H9 (cell line): Measurements from ENCODE around the gene GALNT15. TPM values are rescaled to one million over a fixed set of nuclear protein-coding genes. Genes with fewer than 3 reads are reported as not detected.

Experiments
- DNase-seq: peaks from one replicate; pipeline ENCODE4 v3.0.0-alpha.2; 2017
- H2AFZ ChIP-seq: one replicate; pipeline ENCODE4 v1.6.1; 2013; ENCODE audit warnings: mild to moderate bottlenecking, low read length, control low read depth, moderate library complexity
- H2AK5ac ChIP-seq: 2 replicates; pipeline ENCODE4 v1.6.1; 2013; ENCODE audit warnings: low read length, control low read depth, mixed read lengths; ENCODE audit not compliant: insufficient read length
- H2BK120ac ChIP-seq: one replicate; pipeline ENCODE4 v1.6.1; 2013; ENCODE audit warnings: low read depth, mild to moderate bottlenecking, low read length, control low read depth, inconsistent platforms; ENCODE audit not compliant: poor library complexity, severe bottlenecking
- H2BK12ac ChIP-seq: 2 replicates; pipeline ENCODE4 v1.6.1; 2013; ENCODE audit warnings: low read length, control low read depth, mixed read lengths, low read depth; ENCODE audit not compliant: insufficient read length
- H2BK15ac ChIP-seq: 2 replicates; pipeline ENCODE4 v1.6.1; 2013; ENCODE audit warnings: low read depth, low read length, control low read depth
- H2BK20ac ChIP-seq: one replicate; pipeline ENCODE4 v1.6.1; 2013; ENCODE audit warnings: low read depth, mild to moderate bottlenecking, low read length, control low read depth, inconsistent platforms; ENCODE audit not compliant: poor library complexity, severe bottlenecking
- H2BK5ac ChIP-seq: 2 replicates; pipeline ENCODE4 v1.6.1; 2013; ENCODE audit warnings: low read length, control low read depth, mixed read lengths; ENCODE audit not compliant: insufficient read length
- H3K14ac ChIP-seq: 2 replicates; pipeline ENCODE4 v1.6.1; 2013; ENCODE audit warnings: low read length, control low read depth; ENCODE audit not compliant: insufficient read depth
- H3K18ac ChIP-seq: 2 replicates; pipeline ENCODE4 v1.6.1; 2013; ENCODE audit warnings: low read depth, mild to moderate bottlenecking, mixed read lengths, low read length, control low read depth; ENCODE audit not compliant: insufficient read length
- H3K23ac ChIP-seq: 2 replicates; pipeline ENCODE4 v1.6.1; 2013; ENCODE audit warnings: low read length, control low read depth, mixed read lengths, low read depth; ENCODE audit not compliant: insufficient read length
- H3K23me2 ChIP-seq: 2 replicates; pipeline ENCODE4 v1.6.1; 2013; ENCODE audit warnings: low read depth, mild to moderate bottlenecking, mixed read lengths, low read length, control low read depth; ENCODE audit not compliant: insufficient read length, poor library complexity, severe bottlenecking
- H3K27ac ChIP-seq: 2 replicates; pipeline ENCODE4 v1.5.1; 2013; ENCODE audit warnings: low read length, control low read depth, mixed read lengths, low read depth; ENCODE audit not compliant: insufficient read length
- H3K27me3 ChIP-seq: 2 replicates; pipeline ENCODE4 v1.6.1; 2013; ENCODE audit warnings: low read length, control low read depth, inconsistent platforms; ENCODE audit not compliant: insufficient read depth
- H3K4ac ChIP-seq: 2 replicates; pipeline ENCODE4 v1.6.1; 2013; ENCODE audit warnings: low read depth, mild to moderate bottlenecking, control low read depth, inconsistent platforms, low read length, moderate library complexity
- H3K4me1 ChIP-seq: 2 replicates; pipeline ENCODE4 v1.6.1; 2013; ENCODE audit warnings: low read length, control low read depth, inconsistent platforms; ENCODE audit not compliant: insufficient read depth
- H3K4me2 ChIP-seq: 2 replicates; pipeline ENCODE4 v1.6.1; 2013; ENCODE audit warnings: low read length, control low read depth, mixed read lengths; ENCODE audit not compliant: insufficient read length, insufficient read depth
- H3K56ac ChIP-seq: 2 replicates; pipeline ENCODE4 v1.6.1; 2013; ENCODE audit warnings: low read depth, mild to moderate bottlenecking, mixed read lengths, low read length, control low read depth; ENCODE audit not compliant: insufficient read length
- H3K79me1 ChIP-seq: 2 replicates; pipeline ENCODE4 v1.6.1; 2013; ENCODE audit warnings: low read depth, mild to moderate bottlenecking, moderate library complexity, low read length, control low read depth, inconsistent platforms; ENCODE audit not compliant: insufficient read depth, poor library complexity, severe bottlenecking
- H3K79me2 ChIP-seq: 2 replicates; pipeline ENCODE4 v1.6.1; 2013; ENCODE audit warnings: low read length, control low read depth, inconsistent platforms; ENCODE audit not compliant: insufficient read depth
- H3K9ac ChIP-seq: 2 replicates; pipeline ENCODE4 v1.6.1; 2013; ENCODE audit warnings: low read length, control low read depth, mixed read lengths; ENCODE audit not compliant: insufficient read length; ENCODE audit errors: extremely low read depth
- H3K9me3 ChIP-seq: one replicate; pipeline ENCODE4 v1.6.1; 2013; ENCODE audit warnings: low read depth, low read length, inconsistent platforms; ENCODE audit not compliant: control insufficient read depth
- H3T11ph ChIP-seq: one replicate; pipeline ENCODE4 v1.6.1; 2013; ENCODE audit warnings: mild to moderate bottlenecking, low read length, control low read depth, inconsistent platforms
- H4K20me1 ChIP-seq: one replicate; pipeline ENCODE4 v1.6.1; 2013; ENCODE audit not compliant: control insufficient read depth, insufficient read length, insufficient read depth
- H4K5ac ChIP-seq: 2 replicates; pipeline ENCODE4 v1.6.1; 2013; ENCODE audit warnings: low read depth, mild to moderate bottlenecking, mixed read lengths, low read length, control low read depth; ENCODE audit not compliant: insufficient read length
- H4K8ac ChIP-seq: replicated peaks from 2 replicates; pipeline ENCODE4 v1.6.1; 2013; ENCODE audit warnings: low read length, control low read depth, mixed read lengths, low read depth; ENCODE audit not compliant: insufficient read length
- H4K91ac ChIP-seq: 2 replicates; pipeline ENCODE4 v1.6.1; 2013; ENCODE audit warnings: low read depth, mild to moderate bottlenecking, moderate library complexity, mixed read lengths, low read length, control low read depth; ENCODE audit not compliant: insufficient read length
- H3K27ac Mint-ChIP-seq, 3 experiments: 2 replicates in 2 of 3; 3 replicates in 1 of 3; pipeline ENCODE4 v1.8.0; 2020 to 2021; ENCODE audit warnings: mixed read lengths in 3 of 3, mild to moderate bottlenecking in 1 of 3, moderate library complexity in 1 of 3
- H3K27me3 Mint-ChIP-seq: 2 replicates; pipeline ENCODE4 v1.8.0; 2021; ENCODE audit warnings: low read depth, mild to moderate bottlenecking, moderate library complexity, mixed read lengths
- H3K36me3 Mint-ChIP-seq, 3 experiments: 2 replicates in 2 of 3; 3 replicates in 1 of 3; pipeline ENCODE4 v1.8.0; 2020 to 2021; ENCODE audit warnings: low read depth in 3 of 3, mixed read lengths in 3 of 3; ENCODE audit not compliant: insufficient read depth in 1 of 3
- H3K4me1 Mint-ChIP-seq, 2 experiments: 2 replicates each; pipeline ENCODE4 v1.8.0; 2020; ENCODE audit warnings: mixed read lengths in 2 of 2
- H3K4me3 Mint-ChIP-seq, 2 experiments: 2 replicates in 1 of 2; 3 replicates in 1 of 2; pipeline ENCODE4 v1.8.0; 2020 to 2021; ENCODE audit warnings: mild to moderate bottlenecking in 2 of 2, mixed read lengths in 2 of 2, moderate library complexity in 1 of 2
- H3K9me3 Mint-ChIP-seq, 2 experiments: 2 replicates in 1 of 2; 3 replicates in 1 of 2; pipeline ENCODE4 v1.8.0; 2020; ENCODE audit warnings: mild to moderate bottlenecking in 2 of 2, mixed read lengths in 2 of 2, moderate library complexity in 1 of 2
- CTCF ChIP-seq: fragments of 200-600 bp; sonication (generic); conservative IDR thresholded peaks from 3 replicates; pipeline ENCODE4 v1.8.0; 2021; ENCODE audit warnings: antibody characterized with exemption, mild to moderate bottlenecking
- WGBS: extraction: QIAGEN DNeasy Blood & Tissue Kit; methylation state at CpG from one replicate; pipeline ENCODE4 v1.1.7; 2013; ENCODE audit warnings: missing lambda C conversion rate, low lambda C conversion rate, mixed read lengths; ENCODE audit not compliant: insufficient read length; ENCODE audit errors: extremely low coverage; 5-methylcytosine and 5-hydroxymethylcytosine counted together
- total RNA-seq: library from RNA; stranded (reverse); gene quantifications from 2 replicates; pipeline ENCODE4 v1.2.1, GENCODE V29; 2021

The GALNT15 gene
- total RNA-seq, 1 experiment from 2014 or later: 0.04 TPM

- no peak overlapping the region for H4K5ac ChIP-seq
- H3K36me3 Mint-ChIP-seq: no peaks in the 10 kb centered on the region
- WGBS: no CpG with 5 or more reads among the region's 5 CpGs
These were observed 67.7 kb downstream of the GALNT15 start for GRCh38 chr3:16242177-16242576.

More at GRCh38 chr3:16242177-16242576, 67.7 kb downstream of the GALNT15 start:
- no peak overlapping the region for H3K23ac ChIP-seq
- DNase-seq: no peak
- H2BK20ac ChIP-seq: no peak overlapping the region
- 0 out of 2 replicates have a peak, but pooled peaks cover 2% of the 10 kb centered on the region for H3K79me2 ChIP-seq
- H3K4me3 Mint-ChIP-seq: no peak overlapping the region
- H3K27ac ChIP-seq: no peak overlapping the region
- no peaks in the 10 kb centered on the region for H3K23me2 ChIP-seq
- H3K79me1 ChIP-seq: no peaks in the 10 kb centered on the region
- no peak overlapping the region for H3K4me2 ChIP-seq
- no peak for TF ChIP-seq CTCF
- H4K20me1 ChIP-seq: no peaks in the 10 kb centered on the region
- H4K91ac ChIP-seq: no peak overlapping the region
- H3K56ac ChIP-seq: no peak overlapping the region
- H3K4me1 Mint-ChIP-seq: no peaks in the 10 kb centered on the region
- H3K27me3 ChIP-seq: no peaks in the 10 kb centered on the region
- H3K27ac Mint-ChIP-seq: no peak overlapping the region
- no peak overlapping the region for H3K9ac ChIP-seq
- H3K4me1 ChIP-seq: no peaks in the 10 kb centered on the region
- no peak overlapping the region for H3K14ac ChIP-seq
- no peak overlapping the region for H3T11ph ChIP-seq
- no peak overlapping the region for H2BK15ac ChIP-seq
- no peak overlapping the region for H2AK5ac ChIP-seq
- H3K18ac ChIP-seq: no peak overlapping the region
- no peak overlapping the region for H2BK120ac ChIP-seq
- H3K9me3 Mint-ChIP-seq: no peaks in the 10 kb centered on the region
- no peaks in the 10 kb centered on the region for H3K9me3 ChIP-seq
- no peak overlapping the region for H2BK5ac ChIP-seq
- no peak overlapping the region for H2AFZ ChIP-seq
- H3K4ac ChIP-seq: no peak overlapping the region
- H2BK12ac ChIP-seq: no peak overlapping the region
- peaks cover 4% of the 10 kb centered on the region for H3K27me3 Mint-ChIP-seq
- H4K8ac ChIP-seq: no peak overlapping the region
